Endothelial cell of umbilical vein (primary cell): ENCODE measurements around the gene CLRN3.

Source experiments
- EZH2 ChIP-seq: IDR thresholded peaks from 2 replicates; pipeline ENCODE4 v1.6.1; 2012; ENCODE audit warnings: borderline replicate concordance, low read depth, mild to moderate bottlenecking, moderate library complexity, low read length, inconsistent platforms; ENCODE audit not compliant: severe bottlenecking
- FOS ChIP-seq: IDR thresholded peaks from 2 replicates; pipeline ENCODE4 v1.6.1; 2011; ENCODE audit warnings: mild to moderate bottlenecking, low read length, moderate library complexity, borderline replicate concordance; ENCODE audit not compliant: insufficient read depth
- JUN ChIP-seq: IDR thresholded peaks from 2 replicates; pipeline ENCODE4 v1.6.1; 2011; ENCODE audit warnings: borderline replicate concordance, low read depth; ENCODE audit not compliant: insufficient read length, insufficient read depth
- POLR2A ChIP-seq: IDR thresholded peaks from 2 replicates; pipeline ENCODE4 v1.6.1; 2012; ENCODE audit warnings: low read depth, mild to moderate bottlenecking, control low read depth, low read length
- POLR2AphosphoS5 ChIP-seq: IDR thresholded peaks from 2 replicates; pipeline ENCODE4 v1.6.1; 2012; ENCODE audit warnings: low read depth, mild to moderate bottlenecking, control low read depth, low read length, moderate library complexity; ENCODE audit not compliant: insufficient read depth
- TF ChIP-seq, protein P1 (sequence below), 2 donors: IDR thresholded peaks; 1 replicate in 1 of 2; 2 replicates in 1 of 2; pipeline ENCODE4 v1.5.1; 2011; ENCODE audit warnings: low read length in 2 of 2, mild to moderate bottlenecking in 2 of 2, moderate library complexity in 2 of 2, control low read depth in 1 of 2, inconsistent platforms in 1 of 2, low read depth in 1 of 2; ENCODE audit not compliant: insufficient read depth in 1 of 2; ENCODE audit errors: extremely low read depth in 1 of 2
- TF ChIP-seq, protein P2 (sequence below): IDR thresholded peaks from 2 replicates; pipeline ENCODE4 v1.6.1; 2011; ENCODE audit not compliant: insufficient read depth, insufficient read length

DNA sequence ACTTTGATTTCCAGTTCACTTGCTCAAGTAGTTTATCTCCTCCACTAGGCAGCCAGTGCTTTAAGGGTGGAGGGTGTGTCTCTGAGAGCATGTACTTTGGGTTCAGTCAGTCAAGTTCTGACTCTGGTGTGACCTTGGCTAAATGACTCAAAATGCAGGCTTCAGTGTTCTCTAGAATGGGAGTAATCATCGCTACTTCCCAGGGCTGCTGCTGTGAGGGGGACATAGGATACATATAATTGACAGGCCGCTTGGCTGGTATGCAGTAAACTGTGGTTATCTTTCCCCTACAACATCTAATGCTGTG, 17.7 kb upstream of the CLRN3 start:
- TF ChIP-seq, protein P1, sequence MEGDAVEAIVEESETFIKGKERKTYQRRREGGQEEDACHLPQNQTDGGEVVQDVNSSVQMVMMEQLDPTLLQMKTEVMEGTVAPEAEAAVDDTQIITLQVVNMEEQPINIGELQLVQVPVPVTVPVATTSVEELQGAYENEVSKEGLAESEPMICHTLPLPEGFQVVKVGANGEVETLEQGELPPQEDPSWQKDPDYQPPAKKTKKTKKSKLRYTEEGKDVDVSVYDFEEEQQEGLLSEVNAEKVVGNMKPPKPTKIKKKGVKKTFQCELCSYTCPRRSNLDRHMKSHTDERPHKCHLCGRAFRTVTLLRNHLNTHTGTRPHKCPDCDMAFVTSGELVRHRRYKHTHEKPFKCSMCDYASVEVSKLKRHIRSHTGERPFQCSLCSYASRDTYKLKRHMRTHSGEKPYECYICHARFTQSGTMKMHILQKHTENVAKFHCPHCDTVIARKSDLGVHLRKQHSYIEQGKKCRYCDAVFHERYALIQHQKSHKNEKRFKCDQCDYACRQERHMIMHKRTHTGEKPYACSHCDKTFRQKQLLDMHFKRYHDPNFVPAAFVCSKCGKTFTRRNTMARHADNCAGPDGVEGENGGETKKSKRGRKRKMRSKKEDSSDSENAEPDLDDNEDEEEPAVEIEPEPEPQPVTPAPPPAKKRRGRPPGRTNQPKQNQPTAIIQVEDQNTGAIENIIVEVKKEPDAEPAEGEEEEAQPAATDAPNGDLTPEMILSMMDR (IDR thresholded peaks at IDR 0.05; ENCODE audit: extremely low read depth in 1 of 2, insufficient read depth in 1 of 2, low read depth in 1 of 2, low read length in 2 of 2), result no peak
- TF ChIP-seq POLR2A (no peak), EZH2 (no peak), FOS (no peak), POLR2AphosphoS5 (no peak), JUN (no peak)
- TF ChIP-seq, protein P2, sequence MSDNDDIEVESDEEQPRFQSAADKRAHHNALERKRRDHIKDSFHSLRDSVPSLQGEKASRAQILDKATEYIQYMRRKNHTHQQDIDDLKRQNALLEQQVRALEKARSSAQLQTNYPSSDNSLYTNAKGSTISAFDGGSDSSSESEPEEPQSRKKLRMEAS, result no peak
